ENCODE data around the gene PRCD. TPM values are rescaled to one million over a fixed set of nuclear protein-coding genes. Genes with fewer than 3 reads are reported as not detected.
"Not testable (repeated sequence)": the region's sequence is repeated elsewhere in the genome, so short reads cannot be mapped to it uniquely, and the experiment has no call there.

Gene PRCD
- polyA plus RNA-seq, 10 donors = 1.6 to 6.6 (median 3.0) TPM

- DNase-seq = no peak
Observed at GRCh38 chr17:76502341-76503211, 37.3 kb upstream of the PRCD start.

GRCh38 chr17:76504117-76504516, 35.7 kb upstream of the PRCD start:
- no peak for DNase-seq

GRCh38 chr17:76506408-76507345, 33.2 kb upstream of the PRCD start:
- DNase-seq = peak; percentile 64 to 88 (median 84)

- DNase-seq = peak in 1 of 3 donors; percentile 70
Observed at GRCh38 chr17:76508472-76509063, 31.3 kb upstream of the PRCD start.

GRCh38 chr17:76510831-76511244, 29.0 kb upstream of the PRCD start:
- DNase-seq = peak in 1 of 3 donors; percentile 32

GRCh38 chr17:76511668-76512365, 28.0 kb upstream of the PRCD start:
- no peak for DNase-seq

GRCh38 chr17:76512366-76513305, 27.2 kb upstream of the PRCD start:
- DNase-seq = no peak

- peak in 1 of 3 donors; percentile 45 for DNase-seq
Observed at GRCh38 chr17:76513306-76513692, 26.5 kb upstream of the PRCD start.

- DNase-seq = not testable (repeated sequence)
Observed at GRCh38 chr17:76514355-76514754, 25.5 kb upstream of the PRCD start.

GRCh38 chr17:76515274-76515949, 24.4 kb upstream of the PRCD start:
- peak; percentile 63 to 75 (median 66) for DNase-seq

GRCh38 chr17:76517638-76518038, 22.2 kb upstream of the PRCD start:
- DNase-seq = no peak

- DNase-seq = peak in 2 of 3 donors; percentile 65 to 86
Observed at GRCh38 chr17:76519048-76519966, 20.5 kb upstream of the PRCD start.

GRCh38 chr17:76521262-76521661, 18.6 kb upstream of the PRCD start:
- no peak for DNase-seq

- DNase-seq = not testable (repeated sequence)
Observed at GRCh38 chr17:76521683-76522082, 18.2 kb upstream of the PRCD start.

- DNase-seq = peak in 1 of 3 donors; percentile 86
Observed at GRCh38 chr17:76523084-76524037, 16.5 kb upstream of the PRCD start.

- peak in 1 of 3 donors; percentile 61 for DNase-seq
Observed at GRCh38 chr17:76524598-76525512, 15.0 kb upstream of the PRCD start.
